ENCODE measurements around the gene WDR33. TPM values are rescaled to one million over a fixed set of nuclear protein-coding genes. Genes with fewer than 3 reads are reported as not detected.

Gene WDR33
- total and polyA plus RNA-seq, 9 of the 15 experiments (the other 6 are each of a cell fraction or from before 2014, with no cell fraction given) = 24.2 to 57.4 (median 38.4) TPM

- POLR2A ChIA-PET = interaction anchor here (0.5 to 1.4 kb wide), 3 partner anchors 11 to 24 kb away, joined by 3 read pairs; no protein-coding TSS in a partner anchor
- CTCF ChIA-PET (ENCODE audit: low intra/inter-chr PET ratio) = no interaction called here
- H3K9ac ChIP-seq (ENCODE audit: insufficient read depth in 1 of 2, low read depth in 2 of 2, low read length in 2 of 2) = no peak overlapping the region
Observed at GRCh38 chr2:127778850-127779249, 32.1 kb downstream of the WDR33 start.

GRCh38 chr2:127778447-127778846 is 32.5 kb downstream of the WDR33 start:
- Histone ChIP-seq H3K9ac (ENCODE audit: insufficient read depth in 1 of 2, low read depth in 2 of 2, low read length in 2 of 2) (no peak overlapping the region), H3K9me1 (ENCODE audit: control insufficient read depth, insufficient read depth, low read length) (no peaks in the 10 kb centered on the region), H3K27ac (ENCODE audit: extremely low read depth, low read depth, low read length) (no peak overlapping the region), H3K9me3 (replicated peaks; ENCODE audit: control insufficient read depth, insufficient read depth, low read depth, low read length) (no peaks in the 10 kb centered on the region), H4K20me1 (replicated peaks; ENCODE audit: control insufficient read depth, insufficient read depth, low read length) (peaks cover 5% of the 10 kb centered on the region; the same call in 1 of the 2 replicates), H3K4me1 (replicated peaks in 1 of 2; ENCODE audit: control insufficient read depth in 2 of 2, insufficient read depth in 2 of 2, low read length in 2 of 2) (peaks cover 0 to 4% of the 10 kb centered on the region in 2 experiments; a peak in 1 of 5 replicates), H3K36me3 (ENCODE audit: control insufficient read depth, insufficient read depth, low read length) (peaks cover 11% of the 10 kb centered on the region; the same call in 1 of the 3 replicates), H3K79me2 (ENCODE audit: control insufficient read depth, insufficient read depth, low read length) (peaks cover 86% of the 10 kb centered on the region), H3K27me3 (ENCODE audit: control insufficient read depth in 2 of 2, insufficient read depth in 2 of 2, low read length in 2 of 2) (no peaks in the 10 kb centered on the region), H2AFZ (ENCODE audit: low read depth, low read length) (no peak overlapping the region), H3K4me2 (ENCODE audit: insufficient read depth, low read length) (no peak overlapping the region), H3K4me3 (no peak overlapping the region)
- ChIA-PET POLR2A (interaction anchor here (0.5 to 1.4 kb wide), 3 partner anchors 10 to 24 kb away, joined by 3 read pairs; no protein-coding TSS in a partner anchor), CTCF (ENCODE audit: low intra/inter-chr PET ratio) (no interaction called here)
- no TSS peak for BruUV-seq (replicated peaks)
- ATAC-seq = no peak
- no peak for FAIRE-seq
- DNase-seq (ENCODE audit: extremely low read depth in 1 of 4, low spot score in 3 of 4) = no peak
- WGBS (ENCODE audit: insufficient coverage, low coverage, missing lambda C conversion rate) = 96% methylated on average over 2 of the region's 2 CpGs
- in situ Hi-C loops (cut with MboI) = no loop called here
- intact Hi-C loops (cut with micrococcal nuclease) = no loop called here
- no peak for TF ChIP-seq ZNF224 (CRISPR knock-in tag; IDR thresholded peaks at IDR 0.05)
- no peak for TF ChIP-seq PPARD (CRISPR knock-in tag; IDR thresholded peaks at IDR 0.05)
- TF ChIP-seq HDAC6 (IDR thresholded peaks at IDR 0.05; ENCODE audit: low read depth, low read length) = no peak
- TF ChIP-seq NFYB (IDR thresholded peaks at IDR 0.05; ENCODE audit: extremely low read depth, insufficient read length) = no peak
- TF ChIP-seq MITF (IDR thresholded peaks at IDR 0.05) = no peak
- TF ChIP-seq KHSRP (IDR thresholded peaks at IDR 0.05) = no peak
- TF ChIP-seq NR1H2 (CRISPR knock-in tag; IDR thresholded peaks at IDR 0.05) = no peak
- TF ChIP-seq ARHGAP35 (IDR thresholded peaks at IDR 0.05; ENCODE audit: partially characterized antibody) = no peak
- TF ChIP-seq ZNF695 (CRISPR knock-in tag; IDR thresholded peaks at IDR 0.05) = no peak
- no peak for TF ChIP-seq ZNF124 (CRISPR knock-in tag; IDR thresholded peaks at IDR 0.05)
- TF ChIP-seq MAFF (IDR thresholded peaks at IDR 0.05; ENCODE audit: low read length) = no peak

More at GRCh38 chr2:127778850-127779249, 32.1 kb downstream of the WDR33 start:
- no peak for DNase-seq (ENCODE audit: extremely low read depth in 1 of 4, low spot score in 3 of 4)
- H3K9me1 ChIP-seq (ENCODE audit: control insufficient read depth, insufficient read depth, low read length) = no peaks in the 10 kb centered on the region
- in situ Hi-C loops (cut with MboI) = no loop called here
- peaks cover 82% of the 10 kb centered on the region for H3K79me2 ChIP-seq (ENCODE audit: control insufficient read depth, insufficient read depth, low read length)
- H4K20me1 ChIP-seq (replicated peaks; ENCODE audit: control insufficient read depth, insufficient read depth, low read length) = peaks cover 5% of the 10 kb centered on the region; the same call in 1 of the 2 replicates
- no peaks in the 10 kb centered on the region for H3K9me3 ChIP-seq (replicated peaks; ENCODE audit: control insufficient read depth, insufficient read depth, low read depth, low read length)
- no peak overlapping the region for H3K4me3 ChIP-seq
- no peaks in the 10 kb centered on the region for H3K27me3 ChIP-seq (ENCODE audit: control insufficient read depth in 2 of 2, insufficient read depth in 2 of 2, low read length in 2 of 2)
- WGBS (ENCODE audit: insufficient coverage, low coverage, missing lambda C conversion rate) = 93% methylated on average over 2 of the region's 2 CpGs
- peak; percentile 24; the same call in 1 of the 2 replicates for TF ChIP-seq MAFF (IDR thresholded peaks at IDR 0.05; ENCODE audit: low read length)
- TF ChIP-seq GTF2A2 (tag; IDR thresholded peaks at IDR 0.05) = no peak
- TF ChIP-seq C11orf30 (IDR thresholded peaks at IDR 0.05; ENCODE audit: low read depth) = peak; percentile 40; the same call in 1 of the 2 replicates
- TF ChIP-seq ZNF316 (IDR thresholded peaks at IDR 0.05) = peak; percentile 63
- no peak for ATAC-seq
- H3K4me1 ChIP-seq (replicated peaks in 1 of 2; ENCODE audit: control insufficient read depth in 2 of 2, insufficient read depth in 2 of 2, low read length in 2 of 2) = peaks cover 0 to 4% of the 10 kb centered on the region in 2 experiments; a peak in 1 of 5 replicates
- H2AFZ ChIP-seq (ENCODE audit: low read depth, low read length) = no peak overlapping the region
- intact Hi-C loops (cut with micrococcal nuclease) = no loop called here
- no peak overlapping the region for H3K27ac ChIP-seq (ENCODE audit: extremely low read depth, low read depth, low read length)
- FAIRE-seq = no peak
- BruUV-seq (replicated peaks) = no TSS peak
- H3K36me3 ChIP-seq (ENCODE audit: control insufficient read depth, insufficient read depth, low read length) = peaks cover 11% of the 10 kb centered on the region; the same call in 1 of the 3 replicates
- no peak overlapping the region for H3K4me2 ChIP-seq (ENCODE audit: insufficient read depth, low read length)
